ENCODE data around the gene PSMB4. TPM values are rescaled to one million over a fixed set of nuclear protein-coding genes. Genes with fewer than 3 reads are reported as not detected.
A peak's percentile ranks its signal among the peaks of the same experiment; 100 is the strongest.
"Not testable (repeated sequence)": the region's sequence is repeated elsewhere in the genome, so short reads cannot be mapped to it uniquely, and the experiment has no call there.

Gene PSMB4
- total RNA-seq, 2 experiments from 2014 or later = 284 to 365 TPM

DNA sequence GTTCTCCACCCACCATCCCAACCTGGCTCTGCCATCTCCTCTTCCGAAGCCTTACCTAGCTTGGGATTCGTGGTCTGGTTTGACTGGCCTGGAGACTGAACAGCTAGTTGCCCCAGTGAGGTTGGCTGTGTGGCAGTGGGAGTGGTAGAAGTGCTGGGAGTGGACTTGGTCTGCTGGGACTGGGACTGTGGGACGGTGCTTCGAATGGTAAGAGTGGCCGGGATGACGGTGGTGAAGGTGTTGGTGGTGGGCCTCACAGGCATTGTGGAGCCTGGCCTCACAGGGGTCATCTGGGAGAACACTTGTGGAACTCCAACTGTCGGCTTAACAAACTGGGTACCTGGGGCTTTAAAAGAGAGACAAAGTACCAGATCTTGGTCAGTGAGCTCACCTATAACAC lies 28.7 kb downstream of the PSMB4 start:
- no peaks in the 10 kb centered on the region for H3K4me1 Mint-ChIP-seq
- ATAC-seq (no peak), DNase-seq (no peak)
- CTCF ChIA-PET = interaction anchor here (0.9 to 1.2 kb wide), 2 partner anchors 10 to 56 kb away, joined by 4 read pairs; no protein-coding TSS in a partner anchor
- no peaks in the 10 kb centered on the region for H3K9me3 Mint-ChIP-seq (ENCODE audit: low read depth)
- peaks cover 39% of the 10 kb centered on the region for H3K36me3 Mint-ChIP-seq
- H3K27me3 Mint-ChIP-seq = no peaks in the 10 kb centered on the region
- H3K4me3 Mint-ChIP-seq = no peak overlapping the region
- no peak overlapping the region for H3K27ac Mint-ChIP-seq

DNA sequence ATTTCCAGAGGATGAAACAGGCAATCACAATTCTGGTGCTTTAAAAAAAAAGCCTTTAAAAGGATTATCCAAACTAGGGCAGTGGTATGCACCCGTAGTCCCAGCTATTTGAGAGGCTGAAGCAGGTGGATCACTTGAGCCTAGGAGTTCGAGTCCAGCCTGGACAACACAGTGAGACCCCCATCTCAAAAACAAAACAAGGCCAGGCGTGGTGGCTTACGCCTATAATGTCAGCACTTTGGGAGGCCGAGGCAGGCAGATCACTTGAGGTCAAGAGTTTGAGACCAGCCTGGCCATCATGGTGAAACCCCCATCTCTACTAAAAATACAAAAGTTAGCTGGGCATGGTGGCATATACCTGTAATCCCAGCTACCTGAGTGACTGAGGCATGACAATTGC lies 34.5 kb downstream of the PSMB4 start:
- CTCF ChIA-PET = interaction anchor here (1.7 kb wide), 1 partner anchor 10 kb away, joined by 7 read pairs; no protein-coding TSS in a partner anchor
- not testable (repeated sequence) for H3K27me3 Mint-ChIP-seq

DNA sequence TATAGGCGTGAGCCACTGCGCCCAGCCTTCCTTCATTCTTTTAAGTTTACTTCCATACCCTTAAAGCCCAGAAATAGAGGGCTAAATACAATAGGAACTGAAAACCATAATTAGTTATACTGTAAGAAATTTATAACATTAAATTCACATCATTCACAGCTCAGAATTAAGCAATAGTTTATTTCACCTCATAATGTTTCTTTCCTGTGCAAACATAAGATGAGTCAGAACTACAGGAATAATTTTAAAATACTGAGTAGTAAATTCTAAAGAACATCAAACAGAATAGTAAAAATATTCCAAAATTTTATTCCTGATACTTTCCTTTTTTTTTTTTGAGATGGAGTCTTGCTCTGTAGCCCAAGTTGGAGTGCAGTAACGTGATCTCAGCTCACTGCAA lies 35.8 kb downstream of the PSMB4 start:
- DNase-seq (no peak), ATAC-seq (no peak)
- CTCF ChIA-PET = interaction anchor here (1.0 to 1.7 kb wide), 2 partner anchors 9 to 184 kb away, joined by 3 to 7 read pairs; no protein-coding TSS in a partner anchor
- H3K4me3 Mint-ChIP-seq = no peak overlapping the region
- peaks cover 7% of the 10 kb centered on the region for H3K36me3 Mint-ChIP-seq
- H3K9me3 Mint-ChIP-seq (ENCODE audit: low read depth) = no peaks in the 10 kb centered on the region
- H3K27ac Mint-ChIP-seq = no peak overlapping the region
- H3K27me3 Mint-ChIP-seq = no peaks in the 10 kb centered on the region
- H3K4me1 Mint-ChIP-seq = peaks cover 17% of the 10 kb centered on the region

More for the DNA sequence above, 34.5 kb downstream of the PSMB4 start:
- not testable (repeated sequence) for H3K4me3 Mint-ChIP-seq; DNase-seq; H3K9me3 Mint-ChIP-seq (ENCODE audit: low read depth); H3K27ac Mint-ChIP-seq; H3K36me3 Mint-ChIP-seq; ATAC-seq
- H3K4me1 Mint-ChIP-seq = peaks cover 17% of the 10 kb centered on the region

DNA sequence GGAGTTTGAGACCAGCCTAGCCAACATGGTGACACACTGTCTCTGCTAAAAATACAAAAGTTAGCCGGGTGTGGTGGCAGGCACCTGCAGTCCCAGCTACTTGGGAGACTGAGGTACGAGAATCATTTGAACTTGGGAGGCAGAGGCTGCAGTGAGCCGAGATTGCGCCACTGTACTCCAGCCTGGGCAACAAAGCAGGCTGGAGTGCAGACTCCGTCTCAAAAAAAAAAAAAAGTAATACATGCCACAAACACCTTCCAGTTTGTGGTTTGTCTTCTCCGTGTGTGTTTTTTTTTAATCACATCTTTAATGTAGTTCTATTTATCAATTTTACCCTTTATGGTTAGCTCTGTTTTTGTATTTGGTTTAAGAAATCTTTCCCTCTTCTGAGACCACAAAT lies 37.6 kb downstream of the PSMB4 start:
- peaks cover 15% of the 10 kb centered on the region for H3K36me3 Mint-ChIP-seq
- no peaks in the 10 kb centered on the region for H3K9me3 Mint-ChIP-seq (ENCODE audit: low read depth)
- CTCF ChIA-PET = interaction anchor here (0.7 to 1.6 kb wide), 4 partner anchors 12 to 400 kb away, joined by 3 to 5 read pairs (median 4); no protein-coding TSS in a partner anchor
- no peaks in the 10 kb centered on the region for H3K27me3 Mint-ChIP-seq
- DNase-seq (no peak), ATAC-seq (peak; percentile 42)
- no peak overlapping the region for H3K4me3 Mint-ChIP-seq
- H3K4me1 Mint-ChIP-seq = peaks cover 26% of the 10 kb centered on the region
- peak overlapping the region; percentile 24 for H3K27ac Mint-ChIP-seq

DNA sequence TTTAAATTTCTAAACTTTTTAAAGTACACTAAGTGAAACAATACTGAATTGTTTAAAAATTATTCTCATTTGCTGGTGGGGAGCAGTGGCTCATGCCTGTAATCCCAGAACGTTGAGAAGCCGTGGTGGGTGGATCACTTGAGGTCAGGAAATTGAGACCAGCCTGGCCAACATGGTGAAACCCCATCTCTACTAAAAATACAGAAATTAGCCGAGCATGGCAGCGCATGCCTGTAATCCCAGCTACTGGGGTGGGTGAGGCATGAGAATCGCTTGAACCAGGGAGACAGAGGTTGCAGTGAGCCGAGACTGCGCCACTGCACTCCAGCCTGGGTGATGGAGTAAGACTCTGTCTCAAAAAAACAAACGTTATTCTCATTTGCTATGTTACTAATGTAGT lies 38.0 kb downstream of the PSMB4 start:
- not testable (repeated sequence) for H3K9me3 Mint-ChIP-seq (ENCODE audit: low read depth); H3K27me3 Mint-ChIP-seq; DNase-seq; H3K4me3 Mint-ChIP-seq; H3K27ac Mint-ChIP-seq; ATAC-seq
- CTCF ChIA-PET = interaction anchor here (0.6 to 1.6 kb wide), 5 partner anchors 11 to 399 kb away, joined by 3 to 5 read pairs (median 4); no protein-coding TSS in a partner anchor
- peaks cover 15% of the 10 kb centered on the region for H3K36me3 Mint-ChIP-seq
- peaks cover 26% of the 10 kb centered on the region for H3K4me1 Mint-ChIP-seq

- peaks cover 42% of the 10 kb centered on the region for H3K4me1 Mint-ChIP-seq
- DNase-seq = peak; percentile 84
Measured at GRCh38 chr1:151443846-151444782, 44.7 kb downstream of the PSMB4 start.

GRCh38 chr1:151444783-151445177 lies 45.4 kb downstream of the PSMB4 start:
- no peak overlapping the region for H3K27ac Mint-ChIP-seq
- DNase-seq (no peak), ATAC-seq (no peak)
- H3K36me3 Mint-ChIP-seq = peaks cover 16% of the 10 kb centered on the region
- no peaks in the 10 kb centered on the region for H3K27me3 Mint-ChIP-seq
- H3K4me3 Mint-ChIP-seq = no peak overlapping the region
- peaks cover 44% of the 10 kb centered on the region for H3K4me1 Mint-ChIP-seq
- CTCF ChIA-PET = interaction anchor here (0.8 to 1.8 kb wide), 13 partner anchors 8 to 392 kb away, joined by 3 to 8 read pairs (median 3); partner anchors contain the start of gene CGN
- no peaks in the 10 kb centered on the region for H3K9me3 Mint-ChIP-seq (ENCODE audit: low read depth)

More at GRCh38 chr1:151443846-151444782, 44.7 kb downstream of the PSMB4 start:
- Mint-ChIP-seq H3K4me3 (no peak overlapping the region), H3K27ac (peak overlapping the region; percentile 53), H3K27me3 (no peaks in the 10 kb centered on the region), H3K9me3 (ENCODE audit: low read depth) (no peaks in the 10 kb centered on the region), H3K36me3 (peaks cover 15% of the 10 kb centered on the region)
- CTCF ChIA-PET = interaction anchor here (0.6 to 1.8 kb wide), 17 partner anchors 9 to 392 kb away, joined by 3 to 8 read pairs (median 3); partner anchors contain the start of gene CGN
- peak; percentile 97 for ATAC-seq

DNA sequence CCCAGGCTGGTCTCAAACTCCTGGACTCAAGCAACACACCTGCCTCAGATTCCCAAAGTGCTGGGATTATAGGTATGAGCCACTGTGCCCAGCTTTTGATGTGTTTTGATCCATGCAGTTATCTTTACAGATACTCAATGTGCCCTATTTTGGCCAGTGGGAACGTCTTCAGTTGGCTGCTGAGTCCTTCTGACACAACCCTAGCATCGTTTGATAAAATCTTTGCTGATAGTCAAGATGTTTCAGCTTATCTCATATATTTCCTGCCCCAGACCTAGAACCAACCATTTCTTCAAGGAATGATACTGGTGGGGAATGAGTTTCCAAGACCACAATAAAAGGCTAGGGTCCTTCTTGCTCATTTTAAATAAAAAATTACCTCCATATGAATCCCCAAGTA lies 48.3 kb downstream of the PSMB4 start:
- H3K27ac Mint-ChIP-seq = no peak overlapping the region
- CTCF ChIA-PET = interaction anchor here (0.6 to 1.6 kb wide), 2 partner anchors 11 to 448 kb away, joined by 3 to 5 read pairs; no protein-coding TSS in a partner anchor
- no peak for DNase-seq
- no peak overlapping the region for H3K4me3 Mint-ChIP-seq
- no peaks in the 10 kb centered on the region for H3K27me3 Mint-ChIP-seq
- no peak for ATAC-seq
- H3K4me1 Mint-ChIP-seq = peaks cover 37% of the 10 kb centered on the region
- H3K9me3 Mint-ChIP-seq (ENCODE audit: low read depth) = no peaks in the 10 kb centered on the region
- H3K36me3 Mint-ChIP-seq = peaks cover 8% of the 10 kb centered on the region

Other genes starting within 250 kb of the PSMB4 start
- gene TNFAIP8L2, start 242.9 kb upstream of the PSMB4 start, total RNA-seq = 10 to 100 TPM; 14.5 to 17.6 TPM
- gene LYSMD1, start 233.7 kb upstream of the PSMB4 start, total RNA-seq = 1 to 10 TPM; 4.4 to 4.9 TPM
- 10 to 100 TPM; 60.6 to 69.6 TPM for gene SCNM1, start 233.4 kb upstream of the PSMB4 start, total RNA-seq
- 1 to 10 TPM; 2.9 to 3.6 TPM for gene TMOD4, start 223.6 kb upstream of the PSMB4 start, total RNA-seq
- 10 to 100 TPM; 78.3 to 86.2 TPM for gene VPS72, start 209.4 kb upstream of the PSMB4 start, total RNA-seq
- 10 to 100 TPM; 55.2 to 70.3 TPM for gene PIP5K1A, start 201.0 kb upstream of the PSMB4 start, total RNA-seq
- gene PSMD4, start 144.8 kb upstream of the PSMB4 start, total RNA-seq = 100 to 1,000 TPM; 187 to 223 TPM
- 10 to 100 TPM; 29.9 to 35.7 TPM for gene ZNF687, start 117.3 kb upstream of the PSMB4 start, total RNA-seq
- gene PI4KB, start 72.2 kb upstream of the PSMB4 start, total RNA-seq = 10 to 100 TPM; 68.5 to 73.9 TPM
- 100 to 1,000 TPM; 109 to 139 TPM for gene RFX5, start 52.3 kb upstream of the PSMB4 start, total RNA-seq
- not detected for gene SELENBP1, start 26.9 kb upstream of the PSMB4 start, total RNA-seq
- 10 to 100 TPM; 79.6 to 83.5 TPM for gene POGZ, start 59.9 kb downstream of the PSMB4 start, total RNA-seq
- under 1 TPM; 0.37 to 0.70 TPM for gene CGN, start 111.8 kb downstream of the PSMB4 start, total RNA-seq
- gene TUFT1, start 140.7 kb downstream of the PSMB4 start, total RNA-seq = 1 to 10 TPM; 1.7 to 2.5 TPM
- 10 to 100 TPM; 26.0 to 27.7 TPM for gene SNX27, start 212.5 kb downstream of the PSMB4 start, total RNA-seq